ENCODE results near the gene FTSJ1. TPM values are rescaled to one million over a fixed set of nuclear protein-coding genes. Genes with fewer than 3 reads are reported as not detected.
"Not testable (repeated sequence)": the region's sequence is repeated elsewhere in the genome, so short reads cannot be mapped to it uniquely, and the experiment has no call there.

FTSJ1 gene
- total RNA-seq, 1 donor from 2014 or later: 40.4 TPM

GRCh38 chrX:48493890-48494364, 17.9 kb downstream of the FTSJ1 start:
- no peak for DNase-seq (ENCODE audit: low spot score)

- DNase-seq (ENCODE audit: low spot score): no peak
These were observed 20.7 kb downstream of the FTSJ1 start for GRCh38 chrX:48496660-48497059.

GRCh38 chrX:48497871-48498270, 21.9 kb downstream of the FTSJ1 start:
- DNase-seq (ENCODE audit: low spot score): no peak

- DNase-seq (ENCODE audit: low spot score): no peak
These were observed 22.4 kb downstream of the FTSJ1 start for GRCh38 chrX:48498374-48498809.

- DNase-seq (ENCODE audit: low spot score): no peak
These were observed 28.3 kb downstream of the FTSJ1 start for GRCh38 chrX:48504261-48504660.

GRCh38 chrX:48505481-48505880, 29.5 kb downstream of the FTSJ1 start:
- DNase-seq (ENCODE audit: low spot score): no peak

GRCh38 chrX:48507246-48507645, 31.2 kb downstream of the FTSJ1 start:
- no peak for DNase-seq (ENCODE audit: low spot score)

- DNase-seq (ENCODE audit: low spot score): peak; percentile 93
These were observed 32.6 kb downstream of the FTSJ1 start, which contains the start of gene PORCN for GRCh38 chrX:48508400-48509244. Gene PORCN (plus strand): TSS chrX:48508992. CDS start chrX:48509821, 829 bp downstream.

- no peak for DNase-seq (ENCODE audit: low spot score)
These were observed 33.2 kb downstream of the FTSJ1 start for GRCh38 chrX:48509245-48509590.

GRCh38 chrX:48509619-48510018, 33.6 kb downstream of the FTSJ1 start:
- DNase-seq (ENCODE audit: low spot score): no peak

GRCh38 chrX:48511560-48511959, 35.6 kb downstream of the FTSJ1 start:
- DNase-seq (ENCODE audit: low spot score): no peak

GRCh38 chrX:48512371-48512935, 36.5 kb downstream of the FTSJ1 start:
- DNase-seq (ENCODE audit: low spot score): no peak

GRCh38 chrX:48513670-48514069, 37.7 kb downstream of the FTSJ1 start:
- no peak for DNase-seq (ENCODE audit: low spot score)

GRCh38 chrX:48514126-48514806, 38.3 kb downstream of the FTSJ1 start:
- DNase-seq (ENCODE audit: low spot score): no peak

- no peak for DNase-seq (ENCODE audit: low spot score)
These were observed 39.0 kb downstream of the FTSJ1 start for GRCh38 chrX:48514868-48515460.

- DNase-seq (ENCODE audit: low spot score): no peak
These were observed 39.8 kb downstream of the FTSJ1 start for GRCh38 chrX:48515842-48516241.

GRCh38 chrX:48516285-48516684, 40.3 kb downstream of the FTSJ1 start:
- no peak for DNase-seq (ENCODE audit: low spot score)

GRCh38 chrX:48516987-48517386, 41.0 kb downstream of the FTSJ1 start:
- DNase-seq (ENCODE audit: low spot score): no peak

GRCh38 chrX:48519481-48519880, 43.5 kb downstream of the FTSJ1 start:
- not testable (repeated sequence) for DNase-seq (ENCODE audit: low spot score)

- no peak for DNase-seq (ENCODE audit: low spot score)
These were observed 44.5 kb downstream of the FTSJ1 start for GRCh38 chrX:48520455-48520854.

GRCh38 chrX:48520976-48521352, 45.0 kb downstream of the FTSJ1 start:
- DNase-seq (ENCODE audit: low spot score): no peak
